HepG2 (cell line): ENCODE data around the gene MAP3K3. TPM values are rescaled to one million over a fixed set of nuclear protein-coding genes. Genes with fewer than 3 reads are reported as not detected.

Experiments
- FOXO1 ChIP-seq: sonication (generic); formaldehyde crosslinking; IDR thresholded peaks from 2 replicates; pipeline ENCODE4 v1.4.0; 2020; ENCODE audit warnings: missing genetic modification reagents
- PRDM4 ChIP-seq: sonication (generic); formaldehyde crosslinking; IDR thresholded peaks from 2 replicates; pipeline ENCODE4 v1.9.0; 2021; ENCODE audit warnings: missing genetic modification reagents, borderline replicate concordance
- ZNF672 ChIP-seq: sonication (generic); formaldehyde crosslinking; IDR thresholded peaks from 2 replicates; pipeline ENCODE4 v1.8.1; 2022; ENCODE audit warnings: missing genetic modification reagents
- polyA plus RNA-seq, 8 experiments: library from polyadenylated mRNA; depleted of rRNA in 3 of 8; stranded (reverse) in 7 of 8; unstranded in 1 of 8; fragments of >200 nt; fragmentation: Illumina TruSeq in 4 of 8; extraction: Trizol in 4 of 8; gene quantifications; 2 replicates each; pipeline versions ENCODE4 v1.2.1 to v1.2.3, GENCODE V29; 2011 to 2016; ENCODE audit warnings: low read depth in 4 of 8, missing spikeins in 1 of 8, mixed read lengths in 1 of 8; ENCODE audit not compliant: insufficient read depth in 1 of 8
- total RNA-seq, 5 experiments: library from RNA; depleted of rRNA; stranded (reverse); fragments of >200 nt; fragmentation: Illumina TruSeq; extraction: Trizol; gene quantifications; 2 replicates each; pipeline ENCODE4 v1.2.3, GENCODE V29; 2016; ENCODE audit warnings: low read depth in 1 of 5
- TF ChIP-seq, protein P1 (sequence below): sonication (generic); formaldehyde crosslinking; IDR thresholded peaks from 2 replicates; pipeline ENCODE4 v1.5.1; 2020; ENCODE audit warnings: missing genetic modification reagents, mild to moderate bottlenecking, borderline replicate concordance
- TF ChIP-seq, protein P2 (sequence below), 2 experiments: IDR thresholded peaks; 2 replicates each; pipeline ENCODE4 v1.6.1; 2011 to 2012; ENCODE audit warnings: low read length in 2 of 2, borderline replicate concordance in 1 of 2, low read depth in 1 of 2, mild to moderate bottlenecking in 1 of 2, moderate library complexity in 1 of 2
- TF ChIP-seq, protein P3 (sequence below), 2 experiments: fragments of 450-650 bp in 1 of 2; sonication (generic) in 1 of 2; formaldehyde crosslinking in 1 of 2; IDR thresholded peaks; 2 replicates each; pipeline versions ENCODE4 v1.6.1 to v1.8.0; 2016 to 2022; ENCODE audit warnings: antibody characterized with exemption in 1 of 2, mild to moderate bottlenecking in 1 of 2, missing genetic modification reagents in 1 of 2

MAP3K3 gene
- total and polyA plus RNA-seq, 2 of the 13 experiments (the other 11 are each of a cell fraction or from before 2014, with no cell fraction given) = 17.7 to 21.8 TPM

GRCh38 chr17:63698886-63699637 lies 76.8 kb downstream of the MAP3K3 start (continued):
- TF ChIP-seq, protein P1, sequence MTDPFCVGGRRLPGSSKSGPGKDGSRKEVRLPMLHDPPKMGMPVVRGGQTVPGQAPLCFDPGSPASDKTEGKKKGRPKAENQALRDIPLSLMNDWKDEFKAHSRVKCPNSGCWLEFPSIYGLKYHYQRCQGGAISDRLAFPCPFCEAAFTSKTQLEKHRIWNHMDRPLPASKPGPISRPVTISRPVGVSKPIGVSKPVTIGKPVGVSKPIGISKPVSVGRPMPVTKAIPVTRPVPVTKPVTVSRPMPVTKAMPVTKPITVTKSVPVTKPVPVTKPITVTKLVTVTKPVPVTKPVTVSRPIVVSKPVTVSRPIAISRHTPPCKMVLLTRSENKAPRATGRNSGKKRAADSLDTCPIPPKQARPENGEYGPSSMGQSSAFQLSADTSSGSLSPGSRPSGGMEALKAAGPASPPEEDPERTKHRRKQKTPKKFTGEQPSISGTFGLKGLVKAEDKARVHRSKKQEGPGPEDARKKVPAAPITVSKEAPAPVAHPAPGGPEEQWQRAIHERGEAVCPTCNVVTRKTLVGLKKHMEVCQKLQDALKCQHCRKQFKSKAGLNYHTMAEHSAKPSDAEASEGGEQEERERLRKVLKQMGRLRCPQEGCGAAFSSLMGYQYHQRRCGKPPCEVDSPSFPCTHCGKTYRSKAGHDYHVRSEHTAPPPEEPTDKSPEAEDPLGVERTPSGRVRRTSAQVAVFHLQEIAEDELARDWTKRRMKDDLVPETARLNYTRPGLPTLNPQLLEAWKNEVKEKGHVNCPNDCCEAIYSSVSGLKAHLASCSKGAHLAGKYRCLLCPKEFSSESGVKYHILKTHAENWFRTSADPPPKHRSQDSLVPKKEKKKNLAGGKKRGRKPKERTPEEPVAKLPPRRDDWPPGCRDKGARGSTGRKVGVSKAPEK (CRISPR knock-in tag) = no peak
- TF ChIP-seq FOXO1 (CRISPR knock-in tag) = no peak
- no peak for TF ChIP-seq PRDM4 (CRISPR knock-in tag)
- no peak for TF ChIP-seq ZNF672
- TF ChIP-seq, protein P2, sequence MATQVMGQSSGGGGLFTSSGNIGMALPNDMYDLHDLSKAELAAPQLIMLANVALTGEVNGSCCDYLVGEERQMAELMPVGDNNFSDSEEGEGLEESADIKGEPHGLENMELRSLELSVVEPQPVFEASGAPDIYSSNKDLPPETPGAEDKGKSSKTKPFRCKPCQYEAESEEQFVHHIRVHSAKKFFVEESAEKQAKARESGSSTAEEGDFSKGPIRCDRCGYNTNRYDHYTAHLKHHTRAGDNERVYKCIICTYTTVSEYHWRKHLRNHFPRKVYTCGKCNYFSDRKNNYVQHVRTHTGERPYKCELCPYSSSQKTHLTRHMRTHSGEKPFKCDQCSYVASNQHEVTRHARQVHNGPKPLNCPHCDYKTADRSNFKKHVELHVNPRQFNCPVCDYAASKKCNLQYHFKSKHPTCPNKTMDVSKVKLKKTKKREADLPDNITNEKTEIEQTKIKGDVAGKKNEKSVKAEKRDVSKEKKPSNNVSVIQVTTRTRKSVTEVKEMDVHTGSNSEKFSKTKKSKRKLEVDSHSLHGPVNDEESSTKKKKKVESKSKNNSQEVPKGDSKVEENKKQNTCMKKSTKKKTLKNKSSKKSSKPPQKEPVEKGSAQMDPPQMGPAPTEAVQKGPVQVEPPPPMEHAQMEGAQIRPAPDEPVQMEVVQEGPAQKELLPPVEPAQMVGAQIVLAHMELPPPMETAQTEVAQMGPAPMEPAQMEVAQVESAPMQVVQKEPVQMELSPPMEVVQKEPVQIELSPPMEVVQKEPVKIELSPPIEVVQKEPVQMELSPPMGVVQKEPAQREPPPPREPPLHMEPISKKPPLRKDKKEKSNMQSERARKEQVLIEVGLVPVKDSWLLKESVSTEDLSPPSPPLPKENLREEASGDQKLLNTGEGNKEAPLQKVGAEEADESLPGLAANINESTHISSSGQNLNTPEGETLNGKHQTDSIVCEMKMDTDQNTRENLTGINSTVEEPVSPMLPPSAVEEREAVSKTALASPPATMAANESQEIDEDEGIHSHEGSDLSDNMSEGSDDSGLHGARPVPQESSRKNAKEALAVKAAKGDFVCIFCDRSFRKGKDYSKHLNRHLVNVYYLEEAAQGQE (IDR thresholded peaks at IDR 0.05; ENCODE audit: borderline replicate concordance in 1 of 2, low read depth in 1 of 2, low read length in 2 of 2) = no peak
- TF ChIP-seq, protein P3, sequence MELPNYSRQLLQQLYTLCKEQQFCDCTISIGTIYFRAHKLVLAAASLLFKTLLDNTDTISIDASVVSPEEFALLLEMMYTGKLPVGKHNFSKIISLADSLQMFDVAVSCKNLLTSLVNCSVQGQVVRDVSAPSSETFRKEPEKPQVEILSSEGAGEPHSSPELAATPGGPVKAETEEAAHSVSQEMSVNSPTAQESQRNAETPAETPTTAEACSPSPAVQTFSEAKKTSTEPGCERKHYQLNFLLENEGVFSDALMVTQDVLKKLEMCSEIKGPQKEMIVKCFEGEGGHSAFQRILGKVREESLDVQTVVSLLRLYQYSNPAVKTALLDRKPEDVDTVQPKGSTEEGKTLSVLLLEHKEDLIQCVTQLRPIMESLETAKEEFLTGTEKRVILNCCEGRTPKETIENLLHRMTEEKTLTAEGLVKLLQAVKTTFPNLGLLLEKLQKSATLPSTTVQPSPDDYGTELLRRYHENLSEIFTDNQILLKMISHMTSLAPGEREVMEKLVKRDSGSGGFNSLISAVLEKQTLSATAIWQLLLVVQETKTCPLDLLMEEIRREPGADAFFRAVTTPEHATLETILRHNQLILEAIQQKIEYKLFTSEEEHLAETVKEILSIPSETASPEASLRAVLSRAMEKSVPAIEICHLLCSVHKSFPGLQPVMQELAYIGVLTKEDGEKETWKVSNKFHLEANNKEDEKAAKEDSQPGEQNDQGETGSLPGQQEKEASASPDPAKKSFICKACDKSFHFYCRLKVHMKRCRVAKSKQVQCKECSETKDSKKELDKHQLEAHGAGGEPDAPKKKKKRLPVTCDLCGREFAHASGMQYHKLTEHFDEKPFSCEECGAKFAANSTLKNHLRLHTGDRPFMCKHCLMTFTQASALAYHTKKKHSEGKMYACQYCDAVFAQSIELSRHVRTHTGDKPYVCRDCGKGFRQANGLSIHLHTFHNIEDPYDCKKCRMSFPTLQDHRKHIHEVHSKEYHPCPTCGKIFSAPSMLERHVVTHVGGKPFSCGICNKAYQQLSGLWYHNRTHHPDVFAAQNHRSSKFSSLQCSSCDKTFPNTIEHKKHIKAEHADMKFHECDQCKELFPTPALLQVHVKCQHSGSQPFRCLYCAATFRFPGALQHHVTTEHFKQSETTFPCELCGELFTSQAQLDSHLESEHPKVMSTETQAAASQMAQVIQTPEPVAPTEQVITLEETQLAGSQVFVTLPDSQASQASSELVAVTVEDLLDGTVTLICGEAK (IDR thresholded peaks at IDR 0.05) = no peak
- TF ChIP-seq, protein P3 (CRISPR knock-in tag; IDR thresholded peaks at IDR 0.05) = 0 out of 2 replicates have a peak, but pooled peaks have one; percentile 17
